NOMO-1 treated with DMSO at 0.1 percent for 48 hours (cell line): Measurements from ENCODE around the gene CARMIL1.

ENCODE experiments used
- DNase-seq: peaks from one replicate; lab custom pipeline; 2025; ENCODE audit not compliant: unreplicated experiment; lab: John Stamatoyannopoulos, UW

The CARMIL1 gene

DNA sequence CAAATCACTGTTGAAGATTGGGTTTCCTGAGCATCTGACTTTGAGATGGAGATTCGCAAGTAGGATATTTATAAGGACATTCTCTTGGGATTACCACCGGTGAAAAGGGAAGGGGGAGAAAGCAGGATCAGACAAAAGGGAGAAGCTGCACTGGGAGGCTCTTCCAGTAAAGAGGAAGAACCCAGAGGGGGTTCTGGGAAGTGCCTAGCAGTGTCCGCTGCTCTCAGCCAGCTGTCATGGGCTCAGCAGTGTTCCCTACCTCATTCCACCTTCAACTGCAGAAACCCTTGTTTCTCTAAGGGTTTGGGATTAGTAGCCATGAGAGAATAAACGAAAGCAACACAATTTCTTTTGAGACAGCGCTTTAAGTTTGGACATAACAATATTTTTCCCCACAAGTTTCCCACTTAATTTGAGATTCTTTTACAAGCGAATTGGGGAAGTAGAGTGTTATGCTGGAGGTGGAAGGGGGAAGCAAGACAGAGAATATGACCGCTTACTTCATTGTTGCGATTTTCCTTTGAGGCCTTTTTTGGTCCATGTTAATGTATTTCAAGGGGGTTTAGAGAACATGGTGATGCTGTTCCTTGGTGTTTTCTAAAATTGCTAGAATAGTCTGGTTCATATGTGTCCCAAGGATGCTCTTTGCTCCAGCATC lies 218.3 kb downstream of the CARMIL1 start:
- no peak for DNase-seq

DNA sequence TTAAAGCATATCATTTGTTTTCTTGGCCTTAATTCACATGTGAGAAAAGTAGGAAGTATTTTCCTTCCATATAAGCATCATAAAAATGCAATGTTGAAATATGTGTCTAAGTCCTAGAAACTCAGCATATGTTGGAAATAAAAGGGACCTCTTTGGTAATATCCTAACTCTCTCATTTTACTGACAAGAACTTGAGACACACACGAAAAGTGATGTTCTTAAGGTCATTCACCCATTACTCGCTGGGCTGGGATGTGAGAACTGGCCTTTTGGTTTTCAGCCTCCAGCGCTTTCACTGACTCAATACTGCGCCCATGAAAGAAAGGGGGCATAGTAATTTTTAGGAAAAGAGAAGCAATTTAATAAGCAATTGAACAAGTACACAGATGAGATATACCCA lies 219.3 kb downstream of the CARMIL1 start:
- DNase-seq, result no peak

DNA sequence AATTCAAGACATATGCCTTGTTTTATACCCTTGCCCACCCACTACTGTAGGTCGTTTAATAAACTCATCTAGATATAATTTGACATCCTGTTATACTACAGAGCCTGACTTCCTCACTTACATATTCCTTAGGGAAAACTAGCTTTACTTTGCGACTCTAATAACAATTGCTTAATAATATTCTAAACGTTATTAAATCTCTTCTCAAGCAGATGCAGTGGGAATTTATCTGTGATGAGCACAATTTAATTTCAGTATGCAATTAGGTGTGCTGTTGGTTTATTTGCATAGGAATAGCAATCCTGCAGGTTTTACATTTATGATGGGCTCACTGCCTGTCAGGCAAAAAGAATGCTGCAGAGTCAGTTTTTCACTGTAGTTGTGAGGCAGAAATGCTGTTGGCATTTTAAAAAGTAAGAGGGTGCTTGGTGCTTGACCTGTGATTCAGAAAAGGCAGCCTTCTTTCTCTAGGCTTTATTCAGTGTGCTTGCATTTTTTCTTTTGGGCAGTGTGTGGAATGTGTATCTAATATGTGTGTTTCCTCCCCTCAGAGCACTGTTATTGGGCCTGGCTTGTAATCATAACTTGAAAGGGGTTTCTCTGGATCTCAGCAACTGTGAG lies 220.6 kb downstream of the CARMIL1 start:
- DNase-seq, result no peak

DNA sequence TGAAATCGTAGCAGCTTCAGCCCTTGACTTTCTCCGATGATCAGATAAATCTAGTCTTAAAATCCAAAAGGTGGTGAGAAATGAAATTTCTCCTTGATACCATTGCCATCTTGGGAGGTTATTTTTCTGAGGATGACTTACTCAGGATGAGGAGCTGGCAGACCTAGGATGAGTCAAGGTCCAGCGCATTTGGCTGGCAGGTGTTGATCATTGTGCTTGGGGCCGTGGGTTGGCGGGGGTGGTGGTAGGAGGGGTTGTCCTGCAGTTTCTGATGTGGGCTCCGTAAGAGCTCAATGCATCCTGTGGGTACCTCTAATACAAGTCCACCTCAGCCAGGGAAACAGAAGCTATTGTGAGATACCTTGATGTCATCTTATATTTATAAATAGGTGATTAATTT lies 224.5 kb downstream of the CARMIL1 start:
- DNase-seq, result no peak

DNA sequence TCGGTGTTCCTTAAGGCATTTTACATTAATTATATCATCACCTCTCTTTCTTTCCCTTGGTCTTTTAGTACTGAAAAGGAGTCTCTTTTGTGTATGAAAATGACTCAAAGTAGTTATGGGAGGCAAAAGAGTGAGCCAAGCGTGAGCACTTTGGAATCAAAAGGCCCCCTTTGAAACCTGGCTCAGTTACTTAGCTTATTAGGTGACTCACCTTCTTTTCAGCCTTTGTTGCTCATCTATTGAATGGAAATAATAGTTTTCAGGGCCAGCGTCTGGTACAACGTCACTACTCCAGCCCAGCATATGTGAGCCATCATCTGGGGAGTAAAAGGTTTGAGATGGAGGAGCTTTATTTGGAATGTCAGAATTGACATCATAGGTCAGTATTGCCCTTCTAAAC lies 225.5 kb downstream of the CARMIL1 start:
- no peak for DNase-seq

DNA sequence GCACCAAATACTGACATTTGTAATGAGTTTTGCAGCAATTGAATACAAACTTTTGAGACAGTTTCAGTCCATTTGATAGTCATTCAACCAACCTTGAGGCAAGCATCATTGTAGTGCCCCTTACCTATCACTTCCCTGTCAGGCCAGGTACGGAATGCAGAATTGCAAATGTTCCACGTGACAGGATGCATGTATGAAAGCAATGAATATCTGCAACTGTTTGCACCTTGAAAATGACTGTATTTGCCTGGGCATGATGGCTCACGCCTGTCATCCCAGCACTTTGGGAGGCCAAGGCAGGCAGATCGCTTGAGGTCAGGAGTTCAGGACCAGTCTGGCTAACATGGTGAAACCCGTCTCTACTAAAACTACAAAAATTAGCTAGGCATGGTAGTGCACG lies 226.8 kb downstream of the CARMIL1 start:
- no peak for DNase-seq

DNA sequence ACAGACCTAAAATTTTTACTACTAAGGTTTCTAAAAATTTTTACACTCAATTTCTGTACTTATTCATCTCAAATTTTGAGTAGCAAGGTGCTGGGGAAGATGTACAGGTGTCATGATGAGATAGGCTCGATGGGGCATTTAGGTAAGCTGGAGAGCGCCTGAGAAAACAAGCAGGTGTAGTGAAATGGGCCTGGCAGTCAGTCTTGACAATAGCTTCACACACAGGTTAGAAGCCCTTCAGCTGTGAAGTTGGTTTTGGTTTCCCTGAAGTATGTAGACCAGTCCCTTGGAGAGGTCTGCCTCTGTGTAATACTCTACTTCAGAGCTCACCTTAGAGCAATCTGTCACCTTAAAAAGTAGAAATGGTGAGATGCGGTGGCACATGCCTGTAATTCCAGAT lies 228.9 kb downstream of the CARMIL1 start:
- no peak for DNase-seq

DNA sequence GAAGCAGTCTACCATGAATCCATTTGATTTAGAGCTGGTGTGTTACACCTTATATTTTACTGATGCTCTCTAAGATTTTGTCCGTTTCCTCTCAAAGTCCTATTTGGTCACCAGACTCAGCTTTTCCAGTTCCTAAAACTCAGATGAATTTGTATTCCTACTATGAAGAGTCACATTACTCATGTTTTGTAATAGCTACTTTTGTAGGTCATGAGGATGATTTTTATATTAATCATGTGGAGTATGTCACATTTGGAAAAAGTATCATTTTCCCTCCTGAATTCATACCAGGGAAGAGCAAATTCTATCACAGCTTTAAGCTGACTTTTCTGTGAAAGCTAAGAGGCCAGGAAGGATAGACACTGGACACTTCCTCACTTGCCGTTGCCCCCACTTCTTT lies 232.2 kb downstream of the CARMIL1 start:
- DNase-seq, result no peak

DNA sequence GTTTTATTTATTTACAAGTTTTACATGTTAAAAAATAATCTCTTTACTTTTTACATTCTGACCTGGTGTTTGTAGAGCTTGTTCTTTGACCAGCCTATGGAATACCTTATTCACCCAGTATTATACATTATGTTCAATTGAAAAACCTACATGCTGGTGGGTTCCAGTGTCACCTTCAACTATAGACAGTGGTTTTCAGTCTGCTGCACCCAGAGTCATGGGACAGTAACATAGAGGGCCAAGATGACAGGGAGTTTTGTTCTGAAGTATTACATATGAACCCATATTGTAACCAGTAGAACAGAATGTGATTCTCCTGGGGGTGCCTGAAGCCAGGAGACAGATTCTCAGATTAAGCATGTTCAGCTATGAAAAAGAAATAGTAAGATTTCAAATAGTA lies 233.4 kb downstream of the CARMIL1 start:
- no peak for DNase-seq

DNA sequence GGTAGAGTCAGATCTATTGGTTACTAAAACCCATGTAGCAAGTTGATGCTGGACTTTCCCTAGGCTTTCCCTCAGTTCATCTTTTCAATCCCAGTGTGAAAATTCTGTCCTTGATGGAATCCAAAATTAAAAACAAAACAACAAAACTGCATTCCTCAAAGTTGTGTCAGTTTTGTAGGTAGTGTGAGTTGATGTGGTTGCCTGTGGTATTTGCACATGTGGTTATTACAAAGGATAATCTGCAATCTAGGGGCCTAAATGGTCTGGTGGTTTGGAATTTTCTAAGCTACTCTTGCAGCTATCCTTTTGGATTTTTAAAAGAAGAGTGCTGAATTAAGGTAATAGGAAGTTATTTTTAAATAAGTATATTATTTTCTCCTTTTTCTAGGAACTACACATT lies 240.7 kb downstream of the CARMIL1 start:
- DNase-seq, result no peak

DNA sequence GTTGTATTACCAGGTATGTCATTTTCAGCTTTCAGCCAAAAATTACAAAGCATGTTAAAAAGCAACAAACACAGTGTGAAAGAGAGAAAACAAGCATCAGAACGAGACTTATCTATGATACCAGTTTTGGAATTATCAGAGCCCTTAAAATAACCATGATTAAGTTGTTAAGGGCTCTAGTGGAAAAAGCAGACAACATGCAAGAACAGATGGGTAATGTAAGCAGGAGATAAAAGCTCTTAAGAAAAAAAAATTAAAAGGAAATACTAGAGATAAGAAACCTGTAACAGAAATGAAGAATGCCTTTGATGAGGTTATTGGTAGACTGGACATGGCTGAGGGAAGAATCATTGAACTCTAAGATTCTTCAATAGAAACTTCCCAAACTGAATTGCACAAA lies 245.4 kb downstream of the CARMIL1 start:
- no peak for DNase-seq

DNA sequence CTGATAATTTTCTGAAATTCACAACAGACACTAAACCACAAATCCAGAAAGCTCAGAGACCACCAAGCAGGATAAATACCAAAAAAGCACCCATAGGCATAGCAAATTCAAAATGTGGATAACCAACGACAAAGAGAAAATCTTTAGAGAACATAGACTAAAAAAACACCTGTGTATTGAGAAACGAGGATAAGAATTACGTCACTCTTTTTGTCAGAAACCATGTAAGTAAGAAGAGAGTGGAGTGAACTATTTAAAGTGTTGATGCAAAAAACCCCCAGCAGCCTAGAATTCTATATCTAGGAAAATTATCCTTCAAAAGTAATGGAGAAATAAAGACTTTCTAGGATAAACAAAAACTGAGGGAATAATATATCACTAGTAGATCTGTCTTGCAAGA lies 245.9 kb downstream of the CARMIL1 start:
- no peak for DNase-seq

DNA sequence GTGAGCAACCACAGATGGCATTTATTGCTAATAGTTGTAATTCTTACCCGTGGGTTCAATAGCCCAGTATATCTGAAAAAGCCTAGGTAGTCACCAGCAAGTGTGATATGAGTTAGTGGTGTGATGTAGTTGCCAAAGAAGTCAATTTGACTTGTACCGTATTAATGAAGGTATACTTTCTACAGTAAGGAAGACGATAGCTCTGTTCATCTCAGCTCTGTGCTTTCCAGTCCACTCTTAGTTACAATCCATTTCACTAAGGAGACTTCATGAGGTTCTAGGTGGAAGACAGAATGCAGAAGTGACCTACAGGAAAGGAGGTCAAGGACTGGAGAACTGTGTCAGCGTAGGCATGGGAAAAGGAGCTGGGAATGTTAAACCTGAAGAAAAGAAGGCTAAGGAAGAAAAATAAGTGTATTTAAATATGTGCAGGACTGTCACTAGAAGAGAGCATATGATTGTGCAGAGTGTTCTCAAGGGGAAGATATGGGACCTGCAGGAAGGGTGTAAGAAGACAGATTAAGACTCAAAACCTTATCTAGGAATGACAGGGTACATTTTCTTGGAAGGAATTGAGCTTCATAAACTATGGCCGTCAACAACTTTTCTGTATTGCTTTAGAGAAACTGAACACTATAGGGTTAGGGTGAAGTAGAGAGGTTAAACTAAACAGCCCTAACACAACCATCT lies 255.9 kb downstream of the CARMIL1 start:
- no peak for DNase-seq

DNA sequence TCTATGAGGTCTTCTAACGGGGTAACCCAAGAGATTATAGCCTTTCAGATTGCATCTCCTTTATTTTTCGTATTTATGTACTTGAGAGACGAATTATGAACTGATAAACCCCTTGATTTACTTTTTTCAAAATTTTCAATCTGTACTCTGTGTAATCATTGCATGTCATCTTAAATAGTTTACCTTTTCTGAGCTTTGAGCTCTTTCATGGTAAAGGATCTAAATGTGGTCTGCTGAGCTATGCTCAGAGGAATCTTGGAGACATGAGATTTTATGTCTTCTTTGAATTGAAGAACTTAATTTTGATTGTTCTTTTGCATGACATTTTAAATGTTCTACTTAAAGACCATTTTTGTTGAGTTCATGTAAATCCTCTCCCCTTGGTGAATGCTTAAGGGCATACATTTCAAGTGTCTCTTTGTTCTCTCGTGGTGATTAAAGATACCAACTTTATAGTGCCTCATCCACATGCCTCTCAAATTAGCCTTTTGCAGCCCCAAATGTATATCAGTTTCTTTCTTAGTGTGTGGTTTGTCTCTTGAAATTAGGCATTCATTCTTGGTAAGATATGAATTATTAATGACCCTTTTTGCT lies 256.6 kb downstream of the CARMIL1 start:
- DNase-seq, result no peak

DNA sequence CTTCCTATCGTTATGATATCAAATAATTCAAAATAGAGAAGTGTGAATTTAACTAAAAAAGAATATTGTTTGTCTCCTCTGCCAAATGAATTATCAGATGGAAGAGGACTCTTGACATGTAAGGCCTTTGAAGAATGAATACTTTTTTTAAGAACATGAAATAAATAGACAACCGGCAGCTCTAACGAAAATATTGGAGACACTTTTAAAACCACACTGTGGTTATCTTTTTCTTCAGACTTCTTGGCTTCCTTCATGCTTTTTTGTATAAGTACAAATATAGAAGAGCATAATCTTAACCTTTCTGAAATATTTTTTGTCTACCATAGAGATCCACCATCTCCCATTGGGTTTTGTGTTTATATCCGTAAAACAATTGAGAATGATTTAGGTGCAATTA lies 257.6 kb downstream of the CARMIL1 start:
- no peak for DNase-seq

DNA sequence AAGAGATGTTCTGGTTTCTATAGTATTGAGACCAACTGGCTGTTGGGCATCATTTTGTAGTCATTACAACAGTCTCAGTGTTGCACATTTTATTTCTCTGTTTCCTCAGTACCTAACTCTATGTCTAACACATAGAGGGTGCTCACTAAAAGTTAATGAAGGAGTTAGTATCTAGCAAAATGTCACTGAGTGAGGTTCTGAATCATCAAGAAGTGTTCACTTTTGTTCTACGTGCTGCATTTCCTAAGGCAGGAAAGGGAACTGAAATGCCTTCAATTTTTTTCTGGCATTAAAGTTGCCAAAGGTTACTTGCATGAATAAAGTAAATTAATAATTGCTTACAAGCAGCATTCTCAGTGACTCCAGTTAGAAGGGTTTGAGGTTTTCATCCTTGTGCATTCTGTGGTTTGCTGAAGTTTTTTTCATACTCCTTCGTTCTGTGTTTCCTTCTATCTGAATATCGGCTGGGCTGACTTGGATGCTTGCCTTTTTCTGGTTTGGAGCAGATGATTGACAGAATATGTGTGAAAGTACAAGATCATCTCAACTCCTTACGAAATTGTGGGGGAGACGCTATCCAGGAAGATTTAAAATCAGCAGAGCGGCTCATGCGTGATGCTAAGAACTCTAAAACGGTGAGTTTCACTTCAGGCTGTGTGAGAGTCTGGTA lies 258.3 kb downstream of the CARMIL1 start:
- no peak for DNase-seq

DNA sequence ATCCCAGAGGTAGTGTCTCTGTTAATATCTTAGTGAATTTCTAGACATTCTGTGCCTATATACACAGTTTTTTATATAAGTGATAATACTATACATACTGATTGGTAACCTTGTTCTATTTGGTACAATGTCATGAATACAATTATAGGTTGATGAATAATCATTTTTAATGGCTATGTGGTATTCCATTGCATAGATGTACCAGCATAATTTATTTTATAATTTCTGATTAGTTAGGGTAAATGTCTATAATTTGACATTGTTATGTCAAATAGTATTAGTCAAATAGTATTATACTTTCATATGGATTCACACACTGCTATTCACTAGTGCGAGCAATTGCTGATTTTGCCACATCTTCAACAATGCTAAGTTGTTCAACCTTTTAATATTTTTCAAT lies 262.1 kb downstream of the CARMIL1 start:
- DNase-seq, result no peak

DNA sequence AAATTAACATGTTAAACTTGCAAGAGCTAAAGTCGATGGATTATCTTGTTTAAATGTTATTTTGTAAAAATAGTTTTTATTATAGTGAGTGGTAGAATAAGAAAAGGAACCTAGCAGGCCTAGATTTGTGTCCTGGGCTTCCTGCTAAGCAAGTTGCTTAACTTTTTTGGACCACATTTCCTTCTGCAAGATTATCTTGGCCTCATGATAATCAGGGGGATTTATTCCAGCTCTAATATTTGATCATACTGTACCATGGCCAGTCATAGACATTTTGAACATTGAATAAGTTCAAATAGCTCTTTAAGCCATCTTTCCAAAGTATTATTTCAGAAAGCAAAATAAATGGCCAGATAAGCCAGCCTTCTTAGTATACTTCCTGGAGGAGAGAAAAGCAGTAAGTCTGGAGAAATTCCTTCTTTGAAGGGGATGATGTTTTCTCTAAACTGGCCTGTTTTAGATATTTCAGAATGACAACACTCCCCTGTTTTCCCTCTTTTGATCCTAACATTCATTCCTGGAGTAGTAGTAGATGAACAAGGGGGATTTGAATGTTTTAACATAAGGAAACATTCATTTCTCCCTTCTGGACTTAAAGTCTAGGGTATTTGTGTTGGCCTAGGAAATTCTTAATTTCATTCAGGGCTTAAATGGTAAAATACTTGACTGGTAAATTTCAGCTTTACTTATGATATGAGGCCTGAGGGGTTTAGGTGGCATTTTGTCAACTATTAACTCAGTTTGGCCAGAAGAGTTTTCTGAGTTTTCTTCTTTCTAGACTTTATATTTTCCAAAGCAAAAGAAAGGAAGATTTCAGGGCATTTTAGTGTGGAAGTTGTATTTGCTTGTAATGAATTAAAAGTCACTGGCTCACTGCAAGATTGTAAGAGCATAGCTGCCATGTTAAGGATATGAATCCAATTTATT lies 264.1 kb downstream of the CARMIL1 start:
- DNase-seq, result no peak

DNA sequence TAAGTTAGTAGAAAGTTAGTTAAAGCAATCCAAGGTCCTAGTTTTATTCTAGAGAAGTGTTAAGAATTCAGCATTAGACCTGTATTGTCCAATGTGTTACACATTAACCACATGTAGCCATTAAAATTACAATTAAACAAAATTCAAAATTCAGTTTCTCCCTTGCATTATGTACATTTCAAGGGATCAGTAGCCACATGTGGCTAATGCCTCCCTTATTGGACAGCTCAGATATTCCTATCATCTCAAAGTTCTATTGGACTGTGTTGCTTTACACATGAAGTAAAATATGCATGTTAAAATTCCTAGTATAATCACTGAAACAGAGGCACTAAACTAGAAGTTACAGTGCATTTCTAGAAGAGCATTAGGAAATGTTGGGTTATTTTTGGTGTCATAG lies 265.7 kb downstream of the CARMIL1 start:
- DNase-seq, result no peak

DNA sequence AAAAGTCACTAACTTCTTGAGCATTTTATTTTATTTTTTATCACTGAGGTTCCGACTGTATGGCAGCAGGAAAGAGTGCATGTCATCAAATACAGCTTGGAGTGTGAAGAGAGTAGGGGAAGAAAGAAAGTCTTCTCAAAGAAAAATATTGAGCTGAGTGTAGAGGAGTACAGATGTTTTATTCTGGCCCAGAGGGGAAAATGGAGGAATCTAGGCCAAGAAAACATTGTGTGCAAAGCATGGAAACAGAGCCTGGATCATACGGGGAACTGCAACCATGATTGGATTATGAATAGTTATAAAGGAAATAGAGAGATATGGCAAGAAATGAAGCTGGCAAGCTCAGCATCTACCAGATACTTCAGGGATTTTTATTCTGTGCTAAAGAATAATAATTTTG lies 268.6 kb downstream of the CARMIL1 start:
- DNase-seq, result no peak

DNA sequence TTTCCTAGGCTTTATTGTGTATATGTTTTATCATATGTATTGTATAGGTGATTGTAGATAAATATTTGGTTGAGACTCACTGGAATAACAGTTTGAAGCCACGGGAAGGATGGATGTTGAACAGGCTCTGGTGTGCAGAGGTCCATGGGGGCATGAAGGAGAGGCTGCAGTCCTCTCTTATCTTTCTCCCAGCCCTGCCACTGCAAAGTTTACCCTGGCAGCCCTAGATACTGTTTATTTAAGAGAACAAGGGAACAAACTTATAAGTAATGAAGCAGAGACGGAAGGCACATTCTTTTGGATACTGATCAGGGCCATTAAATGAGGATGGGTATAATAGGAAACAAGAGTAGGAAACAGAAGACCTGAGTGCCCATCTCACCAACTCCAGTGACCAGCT lies 269.3 kb downstream of the CARMIL1 start:
- no peak for DNase-seq
